ENCODE data around the gene PRLR. TPM values are rescaled to one million over a fixed set of nuclear protein-coding genes. Genes with fewer than 3 reads are reported as not detected.
"Not testable (repeated sequence)": the region's sequence is repeated elsewhere in the genome, so short reads cannot be mapped to it uniquely, and the experiment has no call there.

The PRLR gene
- total RNA-seq, 2 experiments from 2014 or later: not detected

DNA sequence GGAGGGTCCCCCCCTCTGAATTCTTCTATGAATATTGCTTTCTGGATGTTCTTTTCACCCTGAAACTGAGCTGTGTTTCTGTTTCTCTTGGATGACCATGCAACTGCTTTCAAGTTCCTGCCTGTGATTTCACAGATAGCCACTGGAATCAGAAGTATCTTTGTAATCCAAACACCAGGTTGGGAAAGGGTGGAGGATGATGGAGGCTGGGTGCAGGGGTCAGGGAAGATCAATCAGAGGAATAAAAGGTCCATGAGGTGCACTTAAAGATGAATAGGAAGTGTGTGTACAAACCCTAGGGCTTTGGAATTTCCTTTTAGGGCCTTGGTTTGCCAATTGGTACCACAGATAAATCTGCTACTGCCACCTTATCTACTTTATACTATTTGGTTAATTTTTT, 114.4 kb downstream of the PRLR start:
- Mint-ChIP-seq H3K27ac (no peak overlapping the region), H3K27me3 (peaks cover 13% of the 10 kb centered on the region), H3K36me3 (ENCODE audit: low read depth) (no peaks in the 10 kb centered on the region), H3K4me1 (ENCODE audit: low read depth) (no peaks in the 10 kb centered on the region), H3K4me3 (no peak overlapping the region), H3K9me3 (peaks cover 1% of the 10 kb centered on the region)
- no peak for TF ChIP-seq CTCF (IDR thresholded peaks at IDR 0.05)
- DNase-seq (no peak), ATAC-seq (no peak)
- POLR2A ChIA-PET: no interaction called here
- intact Hi-C loops (cut with micrococcal nuclease): no loop called here
- CTCF ChIA-PET: no interaction called here

DNA sequence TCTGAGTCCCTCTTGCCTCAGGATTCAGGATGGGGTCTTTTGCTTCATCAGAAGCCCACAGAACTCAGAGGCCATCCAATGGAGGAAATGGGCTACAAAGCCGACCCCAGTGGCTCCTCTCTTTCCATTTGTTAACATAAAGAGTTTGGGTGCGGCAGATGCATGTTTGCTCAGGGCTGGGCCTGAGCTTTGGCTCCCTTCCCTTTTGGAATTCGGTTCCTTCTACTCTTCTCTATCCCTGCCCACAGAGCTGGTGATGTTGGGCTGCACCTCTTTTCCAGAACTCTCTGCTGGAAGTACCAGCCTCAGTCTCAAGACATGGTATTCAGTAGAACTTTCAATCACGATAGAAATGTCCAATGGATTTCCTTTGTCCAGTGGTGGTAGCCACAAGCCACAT, 115.6 kb downstream of the PRLR start:
- peaks cover 15% of the 10 kb centered on the region for H3K27me3 Mint-ChIP-seq
- DNase-seq (no peak), ATAC-seq (no peak)
- H3K27ac Mint-ChIP-seq: no peak overlapping the region
- H3K9me3 Mint-ChIP-seq: peaks cover 1% of the 10 kb centered on the region
- intact Hi-C loops (cut with micrococcal nuclease): no loop called here
- H3K36me3 Mint-ChIP-seq (ENCODE audit: low read depth): no peaks in the 10 kb centered on the region
- no peak for TF ChIP-seq CTCF (IDR thresholded peaks at IDR 0.05)
- ChIA-PET CTCF (no interaction called here), POLR2A (no interaction called here)
- H3K4me3 Mint-ChIP-seq: no peak overlapping the region
- no peaks in the 10 kb centered on the region for H3K4me1 Mint-ChIP-seq (ENCODE audit: low read depth)

DNA sequence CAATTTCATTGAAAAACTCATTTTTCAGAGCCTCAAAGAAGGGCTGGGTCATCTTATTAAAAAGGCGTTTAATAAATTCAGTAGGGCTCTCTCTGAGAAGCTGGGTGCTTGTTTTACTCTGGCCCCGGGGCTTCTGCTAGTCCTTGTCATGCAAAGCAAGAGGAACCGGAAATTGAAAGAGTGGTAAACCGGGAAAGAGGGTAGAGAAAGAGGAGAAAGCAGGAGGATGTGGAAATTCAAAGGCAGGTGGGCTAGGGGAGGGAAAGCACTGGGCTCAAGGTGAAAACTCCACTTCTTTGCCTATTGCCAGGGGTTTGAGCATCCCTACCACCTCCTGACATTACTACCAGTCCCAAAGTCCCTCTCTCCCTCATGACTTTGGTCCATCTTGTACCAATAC, 118.0 kb downstream of the PRLR start:
- H3K4me3 Mint-ChIP-seq: no peak overlapping the region
- CTCF ChIA-PET: no interaction called here
- no peaks in the 10 kb centered on the region for H3K4me1 Mint-ChIP-seq (ENCODE audit: low read depth)
- peaks cover 19% of the 10 kb centered on the region for H3K27me3 Mint-ChIP-seq
- no peaks in the 10 kb centered on the region for H3K36me3 Mint-ChIP-seq (ENCODE audit: low read depth)
- DNase-seq (no peak), ATAC-seq (no peak)
- H3K27ac Mint-ChIP-seq: no peak overlapping the region
- H3K9me3 Mint-ChIP-seq: peaks cover 7% of the 10 kb centered on the region
- POLR2A ChIA-PET: no interaction called here
- no peak for TF ChIP-seq CTCF (IDR thresholded peaks at IDR 0.05)
- intact Hi-C loops (cut with micrococcal nuclease): no loop called here

- DNase-seq; H3K27ac Mint-ChIP-seq; intact Hi-C loops (cut with micrococcal nuclease); H3K4me1 Mint-ChIP-seq (ENCODE audit: low read depth); ATAC-seq; H3K4me3 Mint-ChIP-seq; CTCF ChIA-PET; POLR2A ChIA-PET; H3K36me3 Mint-ChIP-seq (ENCODE audit: low read depth); H3K9me3 Mint-ChIP-seq: not testable (repeated sequence)
- H3K27me3 Mint-ChIP-seq: peaks cover 30% of the 10 kb centered on the region
These were observed 125.7 kb downstream of the PRLR start for GRCh38 chr5:35104550-35104949.

DNA sequence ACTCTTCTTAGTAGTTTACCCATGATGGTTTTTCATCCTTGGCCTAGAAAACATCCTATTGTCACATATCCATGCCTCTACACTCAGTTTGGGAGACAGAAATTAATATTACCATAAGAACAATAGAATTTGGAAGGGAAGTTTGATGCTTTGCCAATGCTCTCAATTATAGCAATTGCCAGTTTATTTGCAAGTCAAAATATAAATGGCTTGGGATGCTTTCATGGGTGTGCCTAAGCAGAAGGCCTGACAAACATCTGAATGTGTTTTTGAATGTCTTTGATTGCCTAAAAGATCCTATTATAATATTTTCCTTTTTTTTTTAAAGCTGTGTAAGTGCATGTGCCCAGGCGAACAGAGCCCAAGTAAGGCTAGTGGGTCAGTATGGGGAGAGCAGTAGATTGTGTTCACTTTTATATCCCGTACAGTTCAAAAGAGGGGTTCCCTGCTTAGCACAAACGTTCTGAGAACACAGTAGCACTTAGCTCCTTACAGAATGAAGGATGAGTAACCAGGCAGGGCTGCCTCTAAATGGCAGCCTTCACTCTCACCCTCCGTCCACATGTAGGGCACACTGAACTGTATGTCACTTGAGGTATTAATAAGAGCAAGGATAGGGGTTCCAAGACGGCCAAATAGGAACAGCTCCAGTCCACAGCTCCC, 126.5 kb downstream of the PRLR start:
- DNase-seq (no peak), ATAC-seq (no peak)

GRCh38 chr5:35101720-35102119, 128.6 kb downstream of the PRLR start:
- POLR2A ChIA-PET; H3K4me1 Mint-ChIP-seq (ENCODE audit: low read depth); H3K27ac Mint-ChIP-seq; H3K4me3 Mint-ChIP-seq; CTCF ChIA-PET; ATAC-seq; intact Hi-C loops (cut with micrococcal nuclease); DNase-seq; H3K9me3 Mint-ChIP-seq; H3K36me3 Mint-ChIP-seq (ENCODE audit: low read depth): not testable (repeated sequence)
- peaks cover 22% of the 10 kb centered on the region for H3K27me3 Mint-ChIP-seq

More for the DNA sequence above, 126.5 kb downstream of the PRLR start:
- H3K4me1 Mint-ChIP-seq (ENCODE audit: low read depth): no peaks in the 10 kb centered on the region
- peaks cover 2% of the 10 kb centered on the region for H3K9me3 Mint-ChIP-seq
- no peak overlapping the region for H3K4me3 Mint-ChIP-seq
- peaks cover 27% of the 10 kb centered on the region for H3K27me3 Mint-ChIP-seq
- CTCF ChIA-PET: no interaction called here
- TF ChIP-seq CTCF (IDR thresholded peaks at IDR 0.05): no peak
- no peaks in the 10 kb centered on the region for H3K36me3 Mint-ChIP-seq (ENCODE audit: low read depth)
- intact Hi-C loops (cut with micrococcal nuclease): no loop called here
- H3K27ac Mint-ChIP-seq: no peak overlapping the region
- POLR2A ChIA-PET: no interaction called here
